Stimulated activated CD4-positive, alpha-beta T cell treated with anti-CD3 and anti-CD28 coated beads, Interleukin-1b, Interleukin-23, amount 100 ng/mL, for 24 hours (primary cell): ENCODE results near the gene STARD13.

ENCODE experiments used
- DNase-seq, 4 experiments: peaks; one replicate each; pipeline ENCODE4 v3.0.0-alpha.2; 2020; ENCODE audit warnings: low read depth in 4 of 4, low spot score in 1 of 4

Gene STARD13

DNA sequence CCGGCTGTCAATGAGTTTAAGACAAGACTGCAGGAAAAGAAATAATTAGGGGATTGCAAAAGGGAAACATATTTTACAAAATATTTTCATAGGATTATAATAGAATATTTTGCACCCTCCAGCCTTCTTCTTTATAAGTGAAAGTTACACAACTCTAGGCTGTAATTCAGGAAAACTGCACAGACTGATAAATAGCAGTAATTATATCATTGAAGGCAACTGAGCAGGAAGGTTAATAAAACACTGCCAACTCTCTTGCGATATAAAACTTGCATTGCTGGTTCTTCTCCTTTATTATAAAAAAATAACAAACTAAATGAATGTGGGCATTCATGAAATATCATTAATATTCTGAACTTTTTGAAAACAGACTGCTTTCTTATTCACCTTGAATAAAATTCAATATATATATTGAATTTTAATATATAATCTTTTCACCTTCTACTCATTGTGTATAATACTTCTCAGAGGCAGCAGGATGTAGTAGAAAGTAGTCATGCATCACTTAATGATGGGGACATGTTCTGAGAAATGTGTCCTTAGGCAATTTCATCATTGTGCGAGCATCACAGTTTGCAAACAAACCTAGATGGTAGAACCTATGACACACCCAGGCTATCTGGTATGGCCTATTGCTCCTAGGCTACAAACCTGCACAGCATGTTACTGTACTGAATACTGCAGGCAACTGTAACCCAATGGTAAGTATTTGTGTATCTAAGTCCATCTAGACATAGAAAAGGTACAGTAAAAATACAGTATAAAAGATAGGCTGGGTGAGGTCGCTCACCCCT is 24.9 kb upstream of the STARD13 start:
- DNase-seq = no peak

DNA sequence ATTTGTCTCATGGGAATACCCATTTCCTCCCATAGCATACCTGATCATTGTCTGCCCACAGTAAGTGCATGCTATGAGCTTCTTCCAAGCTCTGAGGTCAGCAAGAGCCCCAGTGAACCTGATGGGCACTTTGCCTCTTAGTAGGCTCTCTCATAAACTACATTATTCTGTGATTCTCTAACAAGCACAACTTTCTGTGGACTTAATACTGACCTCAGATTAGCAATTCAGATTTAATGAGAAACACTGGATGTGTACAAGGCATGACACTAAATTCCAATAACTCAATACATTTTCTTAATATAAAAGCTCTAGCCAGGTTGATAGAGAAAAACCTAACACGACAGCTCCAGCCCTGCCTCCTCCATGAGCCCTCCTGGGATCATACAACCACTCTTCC is 23.3 kb upstream of the STARD13 start:
- no peak for DNase-seq

DNA sequence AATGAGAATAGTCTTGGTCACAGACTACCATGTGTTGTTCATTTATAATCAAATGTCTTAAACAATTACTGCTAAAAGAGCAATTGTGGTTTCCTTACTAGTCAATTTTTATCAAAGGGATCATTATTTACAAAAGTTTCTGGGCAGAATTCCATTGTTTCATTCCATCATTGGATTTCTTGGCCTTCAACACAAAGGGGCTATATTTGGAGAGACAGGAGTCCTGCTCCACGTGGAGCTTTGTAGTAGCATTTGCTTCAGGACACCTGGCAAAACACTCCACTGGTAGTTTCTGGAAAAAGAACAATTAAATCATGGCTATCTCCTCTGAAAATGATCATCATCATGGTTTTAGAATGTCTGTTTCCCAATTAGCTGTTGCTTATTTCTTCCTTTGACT is 22.3 kb upstream of the STARD13 start:
- no peak for DNase-seq

DNA sequence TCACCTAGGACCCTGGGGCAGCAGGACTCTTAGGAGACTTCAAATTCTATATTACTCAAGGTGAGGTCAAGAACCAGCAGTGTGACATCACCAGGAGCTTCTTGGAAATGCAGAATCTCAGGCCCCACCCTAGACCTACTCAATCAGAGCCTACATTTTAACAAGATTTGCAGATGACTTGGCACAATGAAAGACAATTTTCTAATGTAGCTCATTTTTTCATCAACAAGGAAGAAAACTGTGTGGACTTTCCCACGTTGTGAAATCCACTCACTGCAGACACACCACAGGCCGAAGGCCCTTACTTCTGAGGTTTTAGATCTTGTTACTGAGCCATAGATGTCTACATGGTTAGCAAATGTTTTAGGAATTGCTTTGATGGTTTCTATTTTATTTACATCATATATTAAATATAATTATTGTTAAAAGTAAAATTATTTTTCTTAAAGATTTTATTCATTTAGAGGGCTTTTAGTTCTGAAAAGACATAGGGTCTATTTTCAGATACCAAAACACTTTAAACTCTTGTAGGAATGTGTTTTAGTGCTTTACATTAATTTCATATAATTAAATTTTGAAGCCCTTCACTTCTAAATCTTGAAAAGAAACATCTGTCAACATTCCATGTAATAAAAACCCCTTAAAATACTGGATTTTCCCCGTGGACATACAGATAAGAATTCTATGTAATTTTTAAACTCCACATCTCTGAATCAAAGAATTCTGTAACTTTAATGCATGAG is 18.5 kb upstream of the STARD13 start:
- DNase-seq = no peak

DNA sequence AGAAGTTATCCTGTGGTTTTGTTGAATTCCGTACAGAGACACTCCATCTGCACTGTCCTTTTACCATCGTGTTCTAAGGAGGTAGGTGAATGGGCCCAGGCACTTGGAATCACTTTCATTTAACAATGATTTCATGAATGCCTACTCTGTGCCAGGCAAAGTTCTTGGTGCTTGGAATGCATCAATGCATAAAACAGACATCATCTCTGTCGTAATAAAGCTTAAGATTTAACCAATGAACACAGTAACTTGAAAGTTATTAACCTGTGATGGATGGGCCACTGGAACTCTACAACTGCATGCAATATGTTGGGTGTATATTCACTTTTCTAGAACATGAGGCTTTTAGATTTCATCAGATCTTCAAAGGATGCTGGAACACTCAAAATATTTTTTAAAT is 14.1 kb upstream of the STARD13 start:
- no peak for DNase-seq

DNA sequence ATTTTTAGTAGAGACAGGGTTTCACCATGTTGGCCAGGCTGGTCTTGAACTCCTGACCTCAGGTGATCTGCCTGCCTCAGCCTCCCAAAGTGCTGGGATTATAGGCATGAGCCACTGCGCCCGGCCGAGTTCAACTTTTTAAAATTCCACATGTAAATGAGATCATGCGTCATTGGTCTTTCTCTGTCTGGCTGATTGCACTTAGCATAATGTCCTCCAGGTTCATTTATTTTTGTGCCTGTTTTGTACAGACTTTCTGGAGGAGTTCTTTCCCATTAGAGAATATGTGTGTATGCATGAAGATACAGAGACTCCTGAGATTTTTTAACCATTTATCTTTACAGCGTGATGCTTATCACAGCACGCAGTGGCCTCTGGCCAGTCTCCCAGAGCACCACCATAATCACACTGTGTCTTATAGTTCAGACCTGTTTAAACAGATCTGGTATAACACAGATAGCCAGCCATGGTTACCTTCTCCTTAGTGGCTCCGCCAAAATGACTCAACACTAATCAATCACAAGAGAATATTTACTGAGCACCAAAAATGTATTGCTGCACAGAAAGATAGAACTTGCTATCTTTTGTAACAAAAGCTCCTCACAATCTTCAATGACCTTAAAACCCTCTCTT is 11.4 kb upstream of the STARD13 start:
- no peak for DNase-seq

DNA sequence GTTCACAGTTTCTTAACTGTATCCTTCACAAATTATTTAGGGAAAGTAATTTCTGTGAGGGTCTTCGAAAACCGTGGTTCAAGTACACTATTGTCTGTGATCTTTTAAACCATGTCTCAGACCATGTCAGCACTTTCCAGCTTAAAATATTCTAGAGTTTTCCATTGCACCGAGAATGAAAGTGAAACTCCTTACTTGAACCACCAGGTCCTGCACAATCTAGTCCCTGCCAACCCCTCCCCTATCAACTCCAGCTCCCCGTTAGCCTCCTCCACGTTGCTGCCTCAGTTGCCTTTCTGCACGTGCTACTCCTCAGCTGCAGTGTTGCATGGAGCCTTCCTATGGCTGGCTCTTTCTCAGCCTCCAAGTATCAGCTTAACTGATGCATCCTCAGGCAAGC is 7.2 kb upstream of the STARD13 start:
- no peak for DNase-seq

DNA sequence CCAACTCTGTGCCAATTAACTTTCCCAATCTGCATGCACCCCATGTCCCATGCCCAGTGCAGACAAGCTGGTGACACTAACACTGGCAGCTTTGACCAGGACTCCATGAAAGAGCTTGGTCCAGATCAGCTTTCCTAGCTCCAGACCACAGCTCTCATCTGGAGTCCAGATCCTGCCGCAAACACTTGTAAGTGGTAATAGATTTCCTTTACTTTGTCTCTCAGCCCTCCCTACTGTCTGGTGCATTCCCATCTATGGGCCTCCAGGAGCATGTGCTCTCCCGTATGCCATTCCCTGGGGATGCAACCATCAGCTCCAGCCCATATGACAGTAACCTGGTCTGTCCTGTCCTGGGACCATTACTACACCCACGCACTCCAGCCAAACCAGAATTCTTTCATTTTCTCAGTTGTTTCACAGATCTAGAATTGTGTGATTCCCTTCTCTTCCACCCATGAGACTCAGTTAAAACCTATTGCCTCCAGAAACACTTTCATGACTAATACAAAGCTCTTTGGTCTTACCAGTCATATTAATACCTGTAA is 4.9 kb upstream of the STARD13 start:
- DNase-seq = no peak

DNA sequence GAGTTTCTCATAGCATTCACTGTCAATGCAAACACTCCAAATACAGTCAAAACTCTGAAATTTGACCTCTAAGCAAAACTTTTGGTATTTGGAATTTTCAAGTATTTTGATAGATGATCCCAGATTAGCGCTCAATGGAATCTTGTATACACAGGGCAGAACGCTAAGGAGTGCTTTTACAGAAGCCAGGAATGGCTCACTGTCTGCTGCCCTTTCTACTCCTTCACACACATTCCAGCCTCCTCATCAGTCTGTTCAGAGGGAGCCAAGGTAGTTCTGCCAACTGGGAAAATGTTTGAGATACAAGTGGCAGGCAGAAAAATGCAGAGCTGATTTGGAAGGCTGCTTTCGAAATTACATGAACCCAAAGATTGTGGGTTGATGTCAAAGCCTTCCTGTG is 4.4 kb upstream of the STARD13 start:
- DNase-seq = no peak

DNA sequence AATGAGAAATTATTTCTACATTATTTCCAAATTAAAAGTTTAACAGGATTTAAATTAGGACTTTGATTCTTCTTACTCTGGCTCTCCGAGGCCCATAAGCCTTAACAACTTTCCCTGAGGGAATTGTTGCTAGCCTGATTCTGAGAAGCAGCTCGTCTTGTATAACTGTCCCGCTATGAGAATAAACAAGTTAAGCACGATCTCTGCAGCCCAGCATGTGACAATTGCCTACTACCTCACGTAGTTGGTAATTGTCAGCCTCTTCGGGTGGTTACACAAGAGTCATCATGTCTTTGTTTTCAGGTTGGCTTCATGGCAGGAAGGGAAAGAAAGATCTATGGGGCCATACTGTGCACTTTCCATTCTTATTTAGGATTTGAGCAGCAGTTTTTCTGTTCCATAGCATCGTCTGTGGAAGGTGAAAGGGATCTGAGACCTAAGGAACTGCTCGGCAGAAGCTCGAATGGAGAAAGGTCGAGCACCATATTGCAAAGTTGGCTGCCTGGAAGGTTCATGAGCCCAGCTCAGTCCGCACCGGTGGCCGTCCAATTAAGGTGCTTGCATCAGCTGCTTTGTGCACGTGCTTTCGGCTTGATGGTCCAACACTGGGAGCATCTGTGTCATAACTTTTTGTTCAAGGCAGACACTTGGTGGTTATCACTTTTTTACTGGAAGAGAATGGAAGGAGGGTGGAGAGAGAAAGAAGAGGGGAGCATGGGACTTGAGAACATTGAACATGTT is 1.8 kb upstream of the STARD13 start:
- DNase-seq = no peak

DNA sequence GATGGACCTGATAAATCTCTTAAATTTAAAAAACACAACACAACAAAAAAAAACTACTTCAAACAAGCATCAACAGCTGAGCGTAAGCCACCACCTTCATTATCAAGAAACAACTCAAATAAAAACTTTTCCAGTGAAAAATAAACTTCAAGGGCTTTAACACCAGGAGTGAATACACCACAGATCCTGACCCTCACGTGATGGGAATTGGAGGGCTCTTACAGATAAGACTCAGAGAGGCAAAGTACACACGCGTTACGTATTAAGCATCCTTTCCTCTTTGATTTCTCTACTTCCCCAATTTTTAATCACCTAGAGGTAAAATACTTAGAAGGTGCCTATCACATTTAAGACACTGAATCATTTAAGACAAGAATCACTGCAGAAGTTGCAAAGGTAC is 573 bp upstream of the STARD13 start:
- DNase-seq = no peak

DNA sequence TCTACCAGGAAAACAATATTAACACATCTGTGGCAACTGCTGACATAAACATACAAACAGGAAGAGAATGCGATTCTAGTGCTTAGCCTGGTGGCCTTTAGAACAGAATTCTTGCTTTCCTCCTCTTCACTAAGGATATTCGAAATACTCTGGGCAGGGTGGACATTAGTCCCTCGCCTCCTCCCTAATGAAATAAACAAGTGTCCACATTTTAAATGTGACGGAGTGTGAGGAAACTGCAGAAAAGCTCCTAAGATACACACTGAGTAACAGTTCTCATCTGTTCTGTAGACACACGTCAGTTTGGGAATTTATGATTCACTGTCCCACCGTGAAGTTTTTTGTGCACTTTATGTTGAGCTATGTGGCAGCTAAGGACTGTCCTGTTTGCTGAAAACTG is 639 bp downstream of the STARD13 start:
- DNase-seq = no peak

DNA sequence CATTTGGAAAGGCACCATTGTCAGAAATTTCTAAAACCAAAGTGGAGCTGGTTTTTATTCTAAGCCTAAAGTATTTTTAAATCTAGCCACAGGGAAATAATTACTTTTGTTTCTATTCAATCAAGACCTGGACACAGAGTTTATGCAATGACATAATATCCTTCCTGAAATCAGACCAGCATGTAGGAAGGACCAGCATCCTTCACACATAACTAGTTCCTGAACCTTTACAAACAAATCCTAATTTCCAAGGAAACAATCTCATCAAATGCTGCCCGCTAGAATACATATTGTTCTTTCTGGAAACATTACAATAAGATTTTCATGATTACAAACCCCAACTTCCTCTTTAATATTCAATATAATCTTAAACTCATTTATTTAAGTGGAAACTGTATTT is 1.5 kb downstream of the STARD13 start:
- DNase-seq = no peak

DNA sequence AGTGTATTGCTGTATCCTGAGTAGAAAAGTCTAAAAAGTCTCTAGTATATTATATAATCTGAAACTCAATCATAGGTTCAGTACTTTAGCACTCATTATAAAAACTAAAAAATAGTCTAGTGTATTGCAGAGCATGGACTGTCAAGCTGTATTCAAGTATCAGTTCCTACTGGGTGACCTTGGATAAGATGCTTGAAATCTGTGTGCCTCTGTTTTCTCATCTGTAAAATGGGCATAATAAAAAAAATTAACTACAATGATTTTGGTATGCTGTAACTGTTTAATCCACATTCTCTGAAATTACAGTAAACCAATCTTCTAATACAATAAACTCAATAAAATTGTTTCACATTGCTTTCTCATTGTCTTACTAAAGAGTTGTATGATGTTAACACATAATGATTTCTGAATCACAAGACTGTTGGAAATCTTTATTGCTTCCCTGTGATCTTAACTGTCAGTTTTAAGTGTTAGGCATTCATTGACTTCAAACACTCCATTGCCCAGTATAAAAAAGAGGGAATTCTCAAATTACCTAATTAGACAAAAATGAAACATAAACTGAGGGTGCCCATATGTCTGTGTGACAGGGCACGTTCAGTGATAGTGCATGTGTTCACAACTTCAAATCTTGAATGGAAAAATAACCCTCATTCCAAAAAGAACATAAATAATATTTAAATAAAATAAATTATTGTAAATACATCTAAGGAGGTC is 2.2 kb downstream of the STARD13 start:
- no peak for DNase-seq

DNA sequence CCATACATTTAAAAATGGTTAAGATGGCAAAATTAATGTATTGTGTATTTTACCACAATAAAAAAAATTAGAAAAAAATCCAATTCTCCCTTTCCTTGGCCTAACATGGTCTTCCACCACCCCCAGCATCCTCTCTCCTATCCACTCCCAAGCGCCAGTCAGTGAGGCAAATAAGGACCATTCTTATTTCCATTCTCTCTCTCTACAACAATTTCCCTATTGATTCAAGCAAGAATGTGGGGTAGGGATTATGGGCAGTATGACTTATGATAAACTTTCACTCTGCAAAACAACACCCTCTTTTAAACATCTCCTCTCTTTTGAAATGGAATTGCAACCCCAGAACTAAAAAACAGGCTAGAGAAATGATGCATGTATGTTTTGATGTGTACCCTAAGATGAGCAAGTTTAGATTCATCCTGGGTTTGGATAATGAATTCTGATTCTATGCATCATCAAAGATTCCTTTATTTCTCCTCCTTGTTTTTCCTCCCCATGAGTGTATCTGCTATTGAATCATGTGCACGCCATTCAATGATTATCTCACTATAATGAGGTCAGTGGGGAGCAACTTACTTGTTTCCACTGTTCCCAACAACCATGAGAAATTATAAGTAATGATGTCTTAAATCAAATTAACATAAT is 3.5 kb downstream of the STARD13 start:
- DNase-seq = no peak

DNA sequence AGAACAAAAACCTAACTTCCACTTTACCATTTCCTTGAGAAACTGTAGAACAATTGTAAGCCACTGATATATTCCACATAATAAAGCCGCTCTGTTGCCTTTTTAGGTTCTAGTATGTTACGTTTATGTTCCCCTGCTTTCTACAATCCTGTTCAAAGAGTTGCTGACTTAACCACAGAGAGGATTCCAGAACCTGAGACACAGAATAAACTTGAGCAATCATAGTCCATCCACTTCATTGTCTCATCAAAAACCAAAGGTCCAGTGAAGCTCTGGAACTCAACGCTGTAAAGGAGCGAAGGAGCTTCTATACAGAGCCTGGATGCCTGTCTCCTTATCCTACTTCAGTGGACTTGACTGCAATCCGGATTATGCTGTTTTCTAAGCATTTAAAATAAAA is 4.6 kb downstream of the STARD13 start:
- DNase-seq = no peak

DNA sequence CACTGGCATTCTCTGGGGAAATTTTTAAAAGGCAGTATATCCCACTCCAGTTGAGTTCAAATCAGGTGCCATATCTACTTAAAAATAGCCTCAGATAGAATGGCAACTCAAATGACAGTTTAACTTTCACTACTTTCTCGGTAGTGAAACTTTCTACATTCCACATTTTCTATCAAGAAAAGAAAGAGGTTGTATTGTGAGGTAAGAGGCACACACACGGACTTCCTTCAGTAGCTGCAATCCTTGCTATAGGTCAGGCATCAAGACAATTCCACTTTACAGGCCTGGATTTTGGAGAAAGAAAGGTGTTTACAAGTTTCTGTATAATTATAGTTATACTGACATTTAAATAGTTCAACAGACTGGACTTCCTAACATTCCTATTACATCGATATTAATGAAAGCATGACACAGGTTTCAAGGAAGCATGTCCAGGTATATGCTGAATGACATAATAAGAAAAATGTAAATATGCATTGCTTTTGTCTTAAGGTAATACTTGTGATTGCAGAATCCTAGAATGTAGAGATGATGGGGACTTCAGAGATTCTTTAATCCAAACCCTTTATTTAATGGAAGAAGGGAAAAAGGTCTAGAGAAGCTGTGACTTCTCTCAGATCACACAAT is 5.2 kb downstream of the STARD13 start:
- no peak for DNase-seq

DNA sequence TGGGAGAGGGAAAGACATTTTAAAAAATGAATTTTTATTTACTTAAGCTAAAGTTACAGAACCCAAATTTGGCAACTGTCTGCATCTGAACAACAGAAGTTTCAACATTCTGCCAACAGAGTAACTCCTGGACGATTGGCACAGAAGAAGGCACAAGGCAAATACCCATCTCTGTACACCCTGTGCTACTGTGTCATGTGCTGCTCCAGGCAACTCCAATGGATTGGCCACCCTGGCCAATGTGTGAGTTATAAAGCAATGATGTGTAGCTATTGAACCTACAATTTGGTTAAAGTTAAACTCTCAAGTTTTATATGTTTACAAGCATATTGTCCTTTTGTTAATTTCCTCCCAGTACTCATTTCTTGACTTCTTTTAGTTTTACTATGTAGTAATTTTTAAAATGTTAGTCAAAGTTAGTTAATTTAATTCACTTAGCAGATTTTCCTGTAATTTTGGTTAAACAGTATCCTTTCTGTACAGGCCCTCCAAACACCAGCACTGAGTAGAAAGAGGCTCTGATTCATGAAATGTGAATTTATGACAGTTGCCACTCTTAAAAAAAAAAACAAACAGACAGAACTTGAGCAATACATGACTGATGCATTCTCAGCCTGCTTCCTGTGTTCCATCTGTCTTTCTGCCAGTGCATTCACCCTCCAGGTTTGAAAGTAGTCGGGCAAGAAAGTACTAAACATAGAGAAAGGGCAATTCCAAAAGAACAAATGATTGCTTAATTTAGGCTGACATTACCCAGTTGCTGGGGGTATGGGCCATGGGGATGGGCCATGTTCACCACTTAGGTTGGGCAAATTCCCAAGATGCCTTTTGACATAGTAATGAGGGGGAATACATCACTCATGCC is 5.9 kb downstream of the STARD13 start:
- no peak for DNase-seq

DNA sequence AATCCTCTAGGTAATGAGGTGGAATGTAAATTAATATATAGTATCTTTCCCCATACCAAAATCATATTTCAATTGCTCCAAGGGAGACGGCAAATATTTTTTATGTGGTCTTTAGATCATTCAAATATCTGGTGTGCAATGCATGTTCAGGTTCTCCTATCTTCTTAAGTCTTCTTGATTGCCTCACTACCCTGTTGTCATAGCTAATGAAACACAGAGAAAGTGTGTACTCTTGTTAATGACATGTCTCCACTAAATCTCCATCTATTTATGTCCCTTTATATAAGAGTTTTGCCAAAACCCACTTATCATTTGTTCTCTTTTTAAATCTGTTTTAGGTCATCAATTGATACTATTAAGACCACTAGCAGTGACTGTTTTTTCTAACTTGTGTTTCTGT is 6.6 kb downstream of the STARD13 start:
- DNase-seq = no peak
